Suprapubic skin (tissue), 4 donors: ENCODE measurements around the gene HIBCH. TPM values are rescaled to one million over a fixed set of nuclear protein-coding genes. Genes with fewer than 3 reads are reported as not detected.

Experiments
- DNase-seq, 2 donors: peaks; one replicate each; pipeline ENCODE4 v3.0.0-alpha.2; 2019; ENCODE audit warnings: low spot score in 2 of 2
- H3K27ac ChIP-seq: fragments of 200-600 bp; sonication (generic); one replicate; pipeline ENCODE4 v1.5.1; 2019
- H3K27me3 ChIP-seq: fragments of 200-600 bp; sonication (generic); one replicate; pipeline ENCODE4 v1.5.1; 2019
- H3K36me3 ChIP-seq: fragments of 200-600 bp; sonication (generic); one replicate; pipeline ENCODE4 v1.5.1; 2019
- H3K4me1 ChIP-seq: fragments of 200-600 bp; sonication (generic); one replicate; pipeline ENCODE4 v1.5.1; 2019
- H3K4me3 ChIP-seq: fragments of 200-600 bp; sonication (generic); one replicate; pipeline ENCODE4 v1.5.1; 2019; ENCODE audit warnings: mild to moderate bottlenecking
- H3K9me3 ChIP-seq: fragments of 200-600 bp; sonication (generic); one replicate; pipeline ENCODE4 v1.5.1; 2019
- CTCF ChIP-seq, 2 donors: fragments of 200-600 bp in 1 of 2; fragments of 450-650 bp in 1 of 2; sonication (generic) in 1 of 2; IDR thresholded peaks; one replicate each; pipeline ENCODE4 v1.5.1; 2016 to 2019; ENCODE audit warnings: antibody characterized with exemption in 2 of 2, mild to moderate bottlenecking in 1 of 2, moderate library complexity in 1 of 2
- EP300 ChIP-seq: sonication (generic); formaldehyde crosslinking; IDR thresholded peaks from one replicate; pipeline ENCODE4 v1.6.1; 2017; ENCODE audit warnings: antibody characterized with exemption
- POLR2A ChIP-seq, 2 donors: fragments of 450-650 bp; IDR thresholded peaks; one replicate each; pipeline ENCODE4 v1.6.1; 2017; ENCODE audit warnings: antibody characterized with exemption in 2 of 2, mild to moderate bottlenecking in 2 of 2, moderate library complexity in 2 of 2
- POLR2AphosphoS5 ChIP-seq, 3 donors: sonication (generic); formaldehyde crosslinking; IDR thresholded peaks; one replicate each; pipeline ENCODE4 v1.6.1; 2017; ENCODE audit warnings: antibody characterized with exemption in 3 of 3
- WGBS: methylation state at CpG from one replicate; pipeline ENCODE4 v1.1.5; 2018; 5-methylcytosine and 5-hydroxymethylcytosine counted together
- total RNA-seq, 4 donors: library from RNA; depleted of rRNA; stranded (reverse); fragments of >200 nt; gene quantifications; one replicate each; pipeline ENCODE4 v1.1.0, GENCODE V29; 2016

Gene HIBCH
- total RNA-seq, 4 donors from 2014 or later: 22.9 to 30.4 (median 24.9) TPM

- DNase-seq: no peak
- Histone ChIP-seq H3K27me3 (no peaks in the 10 kb centered on the region), H3K4me3 (no peak overlapping the region), H3K9me3 (no peaks in the 10 kb centered on the region), H3K36me3 (peaks cover 9% of the 10 kb centered on the region), H3K27ac (no peak overlapping the region), H3K4me1 (no peaks in the 10 kb centered on the region)
- TF ChIP-seq POLR2A (IDR thresholded peaks at IDR 0.05): no peak
- TF ChIP-seq POLR2AphosphoS5 (IDR thresholded peaks at IDR 0.05): no peak
- no peak for TF ChIP-seq EP300
- TF ChIP-seq CTCF (IDR thresholded peaks at IDR 0.05): no peak
- WGBS: 62% methylated on average over 5 of the region's 5 CpGs
These were observed 122.4 kb downstream of the HIBCH start for GRCh38 chr2:190197143-190197720.

DNA sequence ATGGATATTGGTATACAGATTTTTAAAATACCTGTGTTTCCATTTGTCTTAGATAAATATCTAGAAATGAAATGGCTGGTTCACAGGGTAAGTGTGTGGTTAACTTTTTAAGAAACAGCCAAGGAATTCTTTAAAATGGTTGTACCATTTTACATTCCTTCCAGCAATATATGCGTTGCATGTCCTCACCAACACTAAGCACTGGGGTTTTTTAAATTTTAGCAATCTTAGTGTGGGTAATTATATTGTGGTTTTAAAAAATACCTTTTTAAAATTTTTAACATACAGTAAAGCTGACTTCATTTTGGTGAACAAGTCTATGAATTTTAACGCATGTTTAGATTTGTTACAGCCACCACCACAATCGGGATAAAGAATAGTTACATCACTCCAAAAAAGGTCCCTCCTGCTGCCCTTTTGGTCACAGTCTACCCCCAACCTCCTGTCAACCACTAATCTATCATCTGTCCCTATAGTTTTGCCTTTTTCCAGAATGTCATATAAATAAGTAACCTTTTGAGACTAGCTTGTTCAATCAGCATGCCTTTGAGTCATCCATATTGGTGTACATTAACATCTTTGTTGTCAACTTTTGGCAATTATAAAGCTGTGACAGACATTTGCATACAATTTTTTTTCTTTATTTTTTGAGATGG lies 129.0 kb downstream of the HIBCH start:
- no peak for DNase-seq
- Histone ChIP-seq H3K4me3 (no peak overlapping the region), H3K4me1 (no peaks in the 10 kb centered on the region), H3K27ac (no peak overlapping the region), H3K9me3 (no peaks in the 10 kb centered on the region), H3K27me3 (no peaks in the 10 kb centered on the region), H3K36me3 (no peaks in the 10 kb centered on the region)
- WGBS: 92% methylated on average over 3 of the region's 3 CpGs
- TF ChIP-seq CTCF (IDR thresholded peaks at IDR 0.05) (no peak), POLR2A (IDR thresholded peaks at IDR 0.05) (no peak), EP300 (no peak), POLR2AphosphoS5 (IDR thresholded peaks at IDR 0.05) (no peak)

DNA sequence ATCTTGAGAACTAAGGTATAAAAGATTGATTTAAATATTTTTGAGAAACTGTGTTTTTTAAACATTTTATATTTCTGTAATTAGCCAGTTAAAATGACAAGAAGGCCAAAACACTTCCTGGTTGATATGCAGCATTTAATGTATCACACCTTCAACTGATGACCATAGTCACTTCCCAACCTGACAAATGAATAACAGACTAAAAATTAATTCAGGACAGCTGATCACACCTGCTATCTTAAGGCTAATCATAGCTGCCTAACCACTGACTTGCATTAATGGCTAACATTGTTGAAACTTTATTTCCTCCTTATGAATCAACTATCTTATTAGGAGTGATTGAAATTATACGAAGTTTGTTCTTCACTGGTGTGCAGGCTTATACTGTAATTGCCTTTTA lies 131.3 kb downstream of the HIBCH start:
- TF ChIP-seq POLR2A (IDR thresholded peaks at IDR 0.05) (no peak), EP300 (no peak), POLR2AphosphoS5 (IDR thresholded peaks at IDR 0.05) (no peak), CTCF (IDR thresholded peaks at IDR 0.05) (no peak)
- H3K4me3 ChIP-seq: no peak overlapping the region
- H3K27ac ChIP-seq: no peak overlapping the region
- no peaks in the 10 kb centered on the region for H3K4me1 ChIP-seq
- H3K36me3 ChIP-seq: no peaks in the 10 kb centered on the region
- no peaks in the 10 kb centered on the region for H3K27me3 ChIP-seq
- 79% methylated on average over 1 of the region's 1 CpG for WGBS
- no peaks in the 10 kb centered on the region for H3K9me3 ChIP-seq
- DNase-seq: no peak

DNA sequence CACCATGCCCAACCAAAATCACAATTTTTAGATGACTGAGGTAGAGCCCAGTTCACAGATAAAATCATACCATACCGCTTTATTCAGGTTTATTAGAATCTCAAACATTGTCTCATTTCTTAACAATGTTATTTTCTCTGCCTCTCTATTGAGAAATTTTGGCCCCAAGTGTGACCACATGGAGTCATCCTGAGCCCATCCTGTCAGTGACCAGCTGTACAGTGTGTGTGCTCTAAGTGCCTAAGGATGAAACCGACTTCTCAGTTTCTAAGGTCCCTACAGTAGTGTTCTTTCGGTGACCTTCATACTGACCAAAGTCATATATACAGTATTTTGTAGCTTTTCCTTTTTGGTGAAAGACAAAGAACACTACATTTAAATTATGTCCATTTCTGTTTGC lies 133.4 kb downstream of the HIBCH start:
- H3K4me1 ChIP-seq: no peaks in the 10 kb centered on the region
- no peak for TF ChIP-seq POLR2A (IDR thresholded peaks at IDR 0.05)
- TF ChIP-seq POLR2AphosphoS5 (IDR thresholded peaks at IDR 0.05): no peak
- TF ChIP-seq EP300: no peak
- TF ChIP-seq CTCF (IDR thresholded peaks at IDR 0.05): no peak
- H3K27ac ChIP-seq: no peak overlapping the region
- no peaks in the 10 kb centered on the region for H3K36me3 ChIP-seq
- no peaks in the 10 kb centered on the region for H3K9me3 ChIP-seq
- no peak for DNase-seq
- no peak overlapping the region for H3K4me3 ChIP-seq
- H3K27me3 ChIP-seq: no peaks in the 10 kb centered on the region
- WGBS: 90% methylated on average over 3 of the region's 3 CpGs

- Histone ChIP-seq H3K4me3 (no peak overlapping the region), H3K27me3 (no peaks in the 10 kb centered on the region), H3K27ac (no peak overlapping the region), H3K4me1 (peaks cover 8% of the 10 kb centered on the region), H3K9me3 (no peaks in the 10 kb centered on the region), H3K36me3 (no peaks in the 10 kb centered on the region)
- WGBS: 100% methylated on average over 2 of the region's 2 CpGs
- TF ChIP-seq POLR2AphosphoS5 (IDR thresholded peaks at IDR 0.05) (no peak), POLR2A (IDR thresholded peaks at IDR 0.05) (no peak), CTCF (IDR thresholded peaks at IDR 0.05) (no peak), EP300 (no peak)
- DNase-seq: no peak
These were observed 134.2 kb downstream of the HIBCH start for GRCh38 chr2:190185380-190185779.
